Fibroblast of lung (primary cell): ENCODE data around the gene TBX10. TPM values are rescaled to one million over a fixed set of nuclear protein-coding genes. Genes with fewer than 3 reads are reported as not detected.
"Not testable (repeated sequence)": the region's sequence is repeated elsewhere in the genome, so short reads cannot be mapped to it uniquely, and the experiment has no call there.

Experiments
- DNase-seq, 2 donors: peaks; one replicate each; pipeline versions ENCODE4 v3.0.0 to v3.0.0-alpha.2; 2010; ENCODE audit warnings: low read depth in 2 of 2
- H2AFZ ChIP-seq: 2 replicates; pipeline ENCODE4 v1.5.1; 2012; ENCODE audit warnings: low read length, control low read depth, inconsistent platforms
- H3K27ac ChIP-seq: 2 replicates; pipeline ENCODE4 v1.5.1; 2011; ENCODE audit warnings: low read length, control low read depth; ENCODE audit not compliant: insufficient read depth
- H3K27me3 ChIP-seq: 2 replicates; pipeline ENCODE4 v1.5.1; 2011; ENCODE audit warnings: mild to moderate bottlenecking, low read length; ENCODE audit not compliant: control insufficient read depth, insufficient read depth
- H3K36me3 ChIP-seq: 2 replicates; pipeline ENCODE4 v1.5.1; 2011; ENCODE audit warnings: low read length; ENCODE audit not compliant: control insufficient read depth, insufficient read depth
- H3K4me1 ChIP-seq: 2 replicates; pipeline ENCODE4 v1.5.1; 2011; ENCODE audit warnings: low read length; ENCODE audit not compliant: control insufficient read depth, insufficient read depth; ENCODE audit errors: extremely low read depth
- H3K4me2 ChIP-seq: 2 replicates; pipeline ENCODE4 v1.5.1; 2011; ENCODE audit warnings: low read length, control low read depth; ENCODE audit not compliant: insufficient read depth; ENCODE audit errors: extremely low read depth
- H3K4me3 ChIP-seq, 4 experiments: fragments of 200-600 bp in 1 of 4; sonication (generic) in 1 of 4; replicated peaks in 1 of 4; 2 replicates each; pipeline ENCODE4 v1.5.1; 2011 to 2016; ENCODE audit warnings: low read length in 4 of 4, low read depth in 3 of 4, mild to moderate bottlenecking in 3 of 4, control low read depth in 2 of 4, inconsistent platforms in 1 of 4, mixed read lengths in 1 of 4; ENCODE audit not compliant: insufficient read depth in 1 of 4; ENCODE audit errors: control extremely low read depth in 1 of 4
- H3K79me2 ChIP-seq: 2 replicates; pipeline ENCODE4 v1.5.1; 2012; ENCODE audit warnings: mild to moderate bottlenecking, low read length, inconsistent platforms; ENCODE audit not compliant: control insufficient read depth, insufficient read depth
- H3K9ac ChIP-seq: 2 replicates; pipeline ENCODE4 v1.5.1; 2011; ENCODE audit warnings: mild to moderate bottlenecking, low read length, control low read depth; ENCODE audit not compliant: insufficient read depth
- H3K9me3 ChIP-seq: 2 replicates; pipeline ENCODE4 v1.5.1; 2012; ENCODE audit warnings: low read depth, low read length; ENCODE audit not compliant: control insufficient read depth, insufficient read depth
- H4K20me1 ChIP-seq: 2 replicates; pipeline ENCODE4 v1.5.1; 2011; ENCODE audit warnings: low read length; ENCODE audit not compliant: control insufficient read depth, insufficient read depth; ENCODE audit errors: extremely low read depth
- CTCF ChIP-seq, 2 donors: IDR thresholded peaks in 1 of 2; conservative IDR thresholded peaks in 1 of 2; 1 replicate in 1 of 2; 2 replicates in 1 of 2; pipeline ENCODE4 v1.5.1; 2011 to 2012; ENCODE audit warnings: low read length in 2 of 2, control low read depth in 1 of 2, inconsistent platforms in 1 of 2, low read depth in 1 of 2, mild to moderate bottlenecking in 1 of 2
- EZH2 ChIP-seq: IDR thresholded peaks from 2 replicates; pipeline ENCODE4 v1.5.1; 2012; ENCODE audit warnings: low read length, control low read depth, mild to moderate bottlenecking; ENCODE audit errors: missing control alignments
- polyA plus RNA-seq, 2 donors: library from polyadenylated mRNA; depleted of rRNA in 1 of 2; stranded (reverse) in 1 of 2; unstranded in 1 of 2; fragments of >200 nt; gene quantifications; 2 replicates each; pipeline ENCODE4 v1.2.1, GENCODE V29; 2011 to 2012; ENCODE audit warnings: missing spikeins in 1 of 2
- total RNA-seq: library from RNA; depleted of rRNA; stranded (reverse); fragments of >200 nt; gene quantifications from 2 replicates; pipeline ENCODE4 v1.2.1, GENCODE V29; 2014

The TBX10 gene
- total and polyA plus RNA-seq, 2 donors (not counting 1 experiment from before 2014, with no cell fraction given) = not detected

- Histone ChIP-seq H3K9me3 (no peaks in the 10 kb centered on the region), H3K4me2 (no peak overlapping the region), H3K4me3 (no peak overlapping the region), H3K9ac (no peak overlapping the region), H4K20me1 (no peaks in the 10 kb centered on the region), H3K27ac (no peak overlapping the region), H3K27me3 (no peaks in the 10 kb centered on the region), H3K4me1 (no peaks in the 10 kb centered on the region), H2AFZ (no peak overlapping the region), H3K36me3 (no peaks in the 10 kb centered on the region), H3K79me2 (no peaks in the 10 kb centered on the region)
- TF ChIP-seq EZH2 (no peak), CTCF (conservative IDR thresholded peaks at IDR 0.05 in 1 of 2, IDR thresholded peaks at IDR 0.05 in 1 of 2; ENCODE audit: low read depth in 1 of 2, low read length in 2 of 2) (peak; percentile 47 to 63)
- DNase-seq = peak; percentile 19 to 32
Observed at GRCh38 chr11:67640021-67640757, 626 bp upstream of the TBX10 start.

- Histone ChIP-seq H3K4me2 (no peak overlapping the region), H3K9me3 (no peaks in the 10 kb centered on the region), H3K4me3 (no peak overlapping the region), H2AFZ (no peak overlapping the region), H3K27ac (no peak overlapping the region), H3K79me2 (no peaks in the 10 kb centered on the region), H3K9ac (no peak overlapping the region), H3K36me3 (no peaks in the 10 kb centered on the region), H3K27me3 (no peaks in the 10 kb centered on the region), H4K20me1 (no peaks in the 10 kb centered on the region), H3K4me1 (no peaks in the 10 kb centered on the region)
- DNase-seq = no peak
- TF ChIP-seq CTCF (conservative IDR thresholded peaks at IDR 0.05 in 1 of 2, IDR thresholded peaks at IDR 0.05 in 1 of 2; ENCODE audit: low read depth in 1 of 2, low read length in 2 of 2) = no peak
Observed at GRCh38 chr11:67638535-67639437, 777 bp downstream of the TBX10 start.

DNA sequence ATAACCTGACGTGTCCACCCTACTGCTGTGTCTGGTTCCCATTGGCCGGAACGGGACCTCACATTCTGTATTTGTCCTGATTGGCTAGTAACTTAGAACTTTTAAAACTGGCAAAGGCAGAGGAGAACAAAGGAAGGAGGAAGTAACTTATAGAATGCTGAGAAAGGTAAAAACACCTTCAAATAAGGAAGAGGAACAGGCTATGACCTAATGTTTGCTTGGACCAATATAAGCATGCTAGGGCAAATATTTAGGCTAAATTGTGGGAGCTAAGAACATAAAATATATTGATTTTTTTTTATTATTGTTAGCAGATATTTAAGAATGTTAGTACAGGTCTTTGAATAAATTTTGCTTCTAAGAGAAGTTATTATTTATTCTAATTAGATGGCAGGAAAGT is 2.1 kb downstream of the TBX10 start:
- not testable (repeated sequence) for H3K4me1 ChIP-seq, H3K4me2 ChIP-seq, H2AFZ ChIP-seq, H3K36me3 ChIP-seq, H3K4me3 ChIP-seq, H3K79me2 ChIP-seq, H4K20me1 ChIP-seq, H3K9ac ChIP-seq, DNase-seq, H3K27ac ChIP-seq, H3K27me3 ChIP-seq, H3K9me3 ChIP-seq
